ENCODE data around the gene PHACTR1. TPM values are rescaled to one million over a fixed set of nuclear protein-coding genes. Genes with fewer than 3 reads are reported as not detected.

The PHACTR1 gene
- total RNA-seq, 4 donors from 2014 or later: 2.0 to 8.3 (median 4.5) TPM

DNA sequence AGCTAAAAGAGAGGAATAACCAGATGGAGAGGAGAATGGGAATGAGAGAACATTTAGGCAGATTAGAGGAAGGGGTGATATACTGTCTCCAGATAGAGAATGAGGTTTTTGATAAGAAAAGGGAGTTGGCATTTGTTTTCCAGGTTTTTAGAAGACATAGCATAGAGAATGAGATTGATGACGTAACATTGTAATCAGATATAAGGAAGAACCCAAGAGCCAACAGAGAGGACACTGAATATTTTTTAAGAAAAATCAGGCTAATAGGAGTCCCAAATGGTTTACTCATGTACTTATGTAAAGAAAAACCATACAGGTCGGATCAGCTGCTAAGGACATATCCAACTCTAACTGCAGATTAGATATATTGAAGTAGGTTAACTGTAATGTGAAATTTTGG lies 498.8 kb downstream of the PHACTR1 start:
- H3K27me3 ChIP-seq: no peaks in the 10 kb centered on the region
- no peak overlapping the region for H3K27ac ChIP-seq
- H3K36me3 ChIP-seq: no peaks in the 10 kb centered on the region
- intact Hi-C loops (cut with DNase I; ENCODE audit: low total_unique reads): no loop called here
- H3K9me3 ChIP-seq: no peaks in the 10 kb centered on the region
- no peak for DNase-seq
- no peaks in the 10 kb centered on the region for H3K4me1 ChIP-seq
- no peak overlapping the region for H3K4me3 ChIP-seq
- no peak for TF ChIP-seq POLR2A (IDR thresholded peaks at IDR 0.05)

DNA sequence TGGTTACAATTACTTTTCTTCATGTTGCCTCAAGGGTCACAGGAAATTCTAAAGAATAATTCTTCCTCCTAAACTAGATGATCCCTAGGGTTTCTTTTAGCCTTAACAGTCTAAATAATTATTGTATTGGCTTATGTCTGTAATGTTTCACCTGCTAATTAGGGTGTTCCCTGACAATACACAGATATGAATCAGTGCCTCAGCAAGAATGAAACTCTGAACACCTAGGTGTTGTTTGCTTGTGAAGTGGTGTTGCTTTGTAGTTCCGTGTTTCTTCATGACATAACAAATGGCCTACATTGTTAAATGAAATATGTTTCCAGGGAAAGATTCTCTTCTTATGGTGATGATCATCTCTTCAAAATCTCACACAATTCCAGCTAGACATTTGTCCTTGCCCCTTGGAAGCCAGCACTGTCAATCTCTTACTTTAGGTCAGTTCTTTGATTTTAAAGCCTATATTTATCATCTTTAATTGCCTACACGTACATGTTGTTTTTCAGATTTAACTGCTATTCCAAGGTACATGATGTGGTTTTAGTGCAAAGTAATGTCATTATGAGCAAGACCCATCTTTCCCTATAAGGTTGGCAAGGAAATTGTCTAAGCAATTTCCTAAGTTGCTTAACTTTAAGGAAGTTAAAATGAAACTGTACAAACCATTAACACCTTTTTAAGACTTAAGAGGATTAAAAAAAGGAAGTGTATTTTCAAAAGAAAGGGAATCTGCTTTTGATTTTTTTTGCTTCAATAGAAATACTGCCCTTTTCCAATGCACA lies 499.9 kb downstream of the PHACTR1 start:
- intact Hi-C loops (cut with DNase I; ENCODE audit: low total_unique reads): no loop called here
- Histone ChIP-seq H3K36me3 (no peaks in the 10 kb centered on the region), H3K27ac (no peak overlapping the region), H3K4me1 (no peaks in the 10 kb centered on the region), H3K4me3 (no peak overlapping the region), H3K9me3 (no peaks in the 10 kb centered on the region), H3K27me3 (no peaks in the 10 kb centered on the region)
- DNase-seq: no peak
- TF ChIP-seq POLR2A (IDR thresholded peaks at IDR 0.05): no peak
- TF ChIP-seq, protein P1, sequence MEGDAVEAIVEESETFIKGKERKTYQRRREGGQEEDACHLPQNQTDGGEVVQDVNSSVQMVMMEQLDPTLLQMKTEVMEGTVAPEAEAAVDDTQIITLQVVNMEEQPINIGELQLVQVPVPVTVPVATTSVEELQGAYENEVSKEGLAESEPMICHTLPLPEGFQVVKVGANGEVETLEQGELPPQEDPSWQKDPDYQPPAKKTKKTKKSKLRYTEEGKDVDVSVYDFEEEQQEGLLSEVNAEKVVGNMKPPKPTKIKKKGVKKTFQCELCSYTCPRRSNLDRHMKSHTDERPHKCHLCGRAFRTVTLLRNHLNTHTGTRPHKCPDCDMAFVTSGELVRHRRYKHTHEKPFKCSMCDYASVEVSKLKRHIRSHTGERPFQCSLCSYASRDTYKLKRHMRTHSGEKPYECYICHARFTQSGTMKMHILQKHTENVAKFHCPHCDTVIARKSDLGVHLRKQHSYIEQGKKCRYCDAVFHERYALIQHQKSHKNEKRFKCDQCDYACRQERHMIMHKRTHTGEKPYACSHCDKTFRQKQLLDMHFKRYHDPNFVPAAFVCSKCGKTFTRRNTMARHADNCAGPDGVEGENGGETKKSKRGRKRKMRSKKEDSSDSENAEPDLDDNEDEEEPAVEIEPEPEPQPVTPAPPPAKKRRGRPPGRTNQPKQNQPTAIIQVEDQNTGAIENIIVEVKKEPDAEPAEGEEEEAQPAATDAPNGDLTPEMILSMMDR (IDR thresholded peaks at IDR 0.05): no peak

DNA sequence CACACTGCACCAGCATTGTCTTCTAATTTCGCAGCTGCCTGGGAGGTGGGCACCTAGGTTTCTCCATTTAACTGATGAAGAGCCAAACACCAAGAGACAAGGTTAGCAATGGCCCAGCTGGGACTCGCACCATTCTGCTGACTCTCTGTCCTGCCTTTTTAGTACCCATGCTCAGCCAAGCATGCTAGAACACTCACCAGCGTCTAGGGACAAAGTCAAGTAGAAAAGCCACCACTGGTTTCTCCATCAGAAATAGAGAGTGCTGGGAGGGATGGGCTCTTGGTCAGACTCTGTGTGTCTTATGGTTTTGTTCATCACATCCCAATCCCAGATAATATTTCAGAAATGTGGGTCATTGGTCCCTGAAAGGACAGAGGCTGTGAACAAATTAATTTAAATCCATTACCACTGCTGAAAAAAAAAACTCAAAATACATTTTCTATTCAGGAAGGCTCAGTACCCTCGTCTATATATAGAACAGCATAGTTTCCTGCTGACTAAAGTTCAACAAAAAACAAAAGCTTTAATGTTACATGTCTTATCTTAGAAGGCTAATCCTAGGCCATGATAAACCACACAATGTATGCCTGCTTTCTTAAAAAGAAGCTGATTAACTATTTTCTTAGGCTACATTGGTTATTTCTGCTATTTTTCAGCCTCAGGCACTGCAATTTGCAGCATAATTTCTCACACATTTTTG lies 500.8 kb downstream of the PHACTR1 start:
- Histone ChIP-seq H3K4me3 (no peak overlapping the region), H3K27ac (no peak overlapping the region), H3K36me3 (no peaks in the 10 kb centered on the region), H3K9me3 (no peaks in the 10 kb centered on the region), H3K27me3 (no peaks in the 10 kb centered on the region), H3K4me1 (no peaks in the 10 kb centered on the region)
- TF ChIP-seq, protein P1 (IDR thresholded peaks at IDR 0.05): no peak
- TF ChIP-seq POLR2A (IDR thresholded peaks at IDR 0.05): no peak
- no peak for DNase-seq
- intact Hi-C loops (cut with DNase I; ENCODE audit: low total_unique reads): no loop called here

DNA sequence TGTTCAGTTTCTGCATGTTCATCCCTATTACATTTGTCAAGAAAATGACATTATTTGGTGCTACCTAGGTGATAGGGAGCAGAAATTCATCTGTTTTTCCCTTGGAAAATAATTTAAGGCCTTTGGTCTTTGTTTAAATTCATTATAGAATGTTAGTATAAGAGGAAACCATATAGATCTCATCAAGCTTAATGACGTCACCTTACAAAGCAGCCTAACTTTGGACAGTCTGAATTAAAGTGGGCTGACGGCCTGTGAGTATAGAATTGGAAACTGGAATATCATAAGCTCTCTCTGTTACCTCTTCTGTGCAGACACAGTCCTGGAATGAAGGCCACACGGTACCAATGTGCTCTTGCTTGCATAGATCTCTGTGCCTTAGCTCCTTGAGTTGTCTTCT lies 503.7 kb downstream of the PHACTR1 start:
- H3K9me3 ChIP-seq: no peaks in the 10 kb centered on the region
- no peaks in the 10 kb centered on the region for H3K27me3 ChIP-seq
- no peaks in the 10 kb centered on the region for H3K4me1 ChIP-seq
- intact Hi-C loops (cut with DNase I; ENCODE audit: low total_unique reads): no loop called here
- DNase-seq: no peak
- no peak overlapping the region for H3K4me3 ChIP-seq
- H3K36me3 ChIP-seq: no peaks in the 10 kb centered on the region
- H3K27ac ChIP-seq: no peak overlapping the region
- no peak for TF ChIP-seq POLR2A (IDR thresholded peaks at IDR 0.05)
- TF ChIP-seq, protein P1 (IDR thresholded peaks at IDR 0.05): no peak

DNA sequence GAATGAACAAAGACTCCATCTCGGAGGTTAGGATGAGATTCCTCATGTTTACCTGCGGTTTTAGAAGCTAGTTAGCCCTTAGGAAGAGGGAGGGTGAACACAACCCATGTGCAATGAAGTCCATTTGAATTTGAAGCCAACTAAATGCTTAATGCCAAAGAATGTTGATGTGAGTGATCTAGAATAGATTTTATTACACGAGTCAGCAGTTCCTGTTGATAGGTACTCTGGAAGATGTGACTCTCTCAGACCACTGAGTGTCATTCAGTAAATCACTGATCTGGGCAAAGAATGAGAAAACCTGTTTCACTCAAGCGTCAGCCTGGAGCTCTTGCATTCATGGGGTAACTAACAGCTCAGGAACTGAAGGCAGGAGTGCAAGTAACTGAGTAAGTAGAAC lies 505.5 kb downstream of the PHACTR1 start:
- no peak overlapping the region for H3K4me3 ChIP-seq
- TF ChIP-seq, protein P1 (IDR thresholded peaks at IDR 0.05): no peak
- TF ChIP-seq POLR2A (IDR thresholded peaks at IDR 0.05): no peak
- DNase-seq: no peak
- intact Hi-C loops (cut with DNase I; ENCODE audit: low total_unique reads): no loop called here
- no peaks in the 10 kb centered on the region for H3K36me3 ChIP-seq
- no peak overlapping the region for H3K27ac ChIP-seq
- H3K4me1 ChIP-seq: no peaks in the 10 kb centered on the region
- no peaks in the 10 kb centered on the region for H3K9me3 ChIP-seq
- H3K27me3 ChIP-seq: no peaks in the 10 kb centered on the region
